SHP77 treated with DMSO at 0.1 percent for 48 hours (cell line): Measurements from ENCODE around the gene SERP2.

ENCODE experiments used
- DNase-seq: peaks from one replicate; lab custom pipeline; 2025; lab: John Stamatoyannopoulos, UW

The SERP2 gene

GRCh38 chr13:44412346-44412935, 38.8 kb downstream of the SERP2 start:
- DNase-seq, result no peak

GRCh38 chr13:44413095-44413494, 39.5 kb downstream of the SERP2 start:
- DNase-seq, result no peak

- DNase-seq, result no peak
Observed at GRCh38 chr13:44414716-44415115, 41.1 kb downstream of the SERP2 start.

GRCh38 chr13:44415815-44416214, 42.2 kb downstream of the SERP2 start:
- no peak for DNase-seq

- no peak for DNase-seq
Observed at GRCh38 chr13:44416301-44416700, 42.7 kb downstream of the SERP2 start.

- no peak for DNase-seq
Observed at GRCh38 chr13:44416744-44417143, 43.1 kb downstream of the SERP2 start.

GRCh38 chr13:44417446-44417845, 43.8 kb downstream of the SERP2 start:
- DNase-seq, result no peak

- no peak for DNase-seq
Observed at GRCh38 chr13:44417876-44418275, 44.3 kb downstream of the SERP2 start.

GRCh38 chr13:44420376-44421220, 47.0 kb downstream of the SERP2 start:
- no peak for DNase-seq

GRCh38 chr13:44421853-44422525, 48.4 kb downstream of the SERP2 start:
- DNase-seq, result no peak

GRCh38 chr13:44422755-44423643, 49.4 kb downstream of the SERP2 start:
- peak; percentile 32 for DNase-seq

GRCh38 chr13:44423824-44424223, 50.2 kb downstream of the SERP2 start:
- no peak for DNase-seq

- DNase-seq, result no peak
Observed at GRCh38 chr13:44425041-44425814, 51.6 kb downstream of the SERP2 start.

GRCh38 chr13:44425815-44426078, 52.1 kb downstream of the SERP2 start:
- DNase-seq, result no peak

- no peak for DNase-seq
Observed at GRCh38 chr13:44426461-44426860, 52.8 kb downstream of the SERP2 start.

GRCh38 chr13:44429311-44429710, 55.7 kb downstream of the SERP2 start:
- no peak for DNase-seq

GRCh38 chr13:44431150-44431549, 57.5 kb downstream of the SERP2 start:
- DNase-seq, result no peak

- DNase-seq, result no peak
Observed at GRCh38 chr13:44432650-44433049, 59.0 kb downstream of the SERP2 start.

GRCh38 chr13:44433863-44434765, 60.5 kb downstream of the SERP2 start:
- no peak for DNase-seq

GRCh38 chr13:44434766-44435141, 61.1 kb downstream of the SERP2 start:
- DNase-seq, result no peak
